T-helper 9 cell (primary cell): ENCODE results near the gene TMEM178A.

Experiments used
- DNase-seq: peaks from one replicate; pipeline ENCODE4 v3.0.0-alpha.2; 2020

Gene TMEM178A

DNA sequence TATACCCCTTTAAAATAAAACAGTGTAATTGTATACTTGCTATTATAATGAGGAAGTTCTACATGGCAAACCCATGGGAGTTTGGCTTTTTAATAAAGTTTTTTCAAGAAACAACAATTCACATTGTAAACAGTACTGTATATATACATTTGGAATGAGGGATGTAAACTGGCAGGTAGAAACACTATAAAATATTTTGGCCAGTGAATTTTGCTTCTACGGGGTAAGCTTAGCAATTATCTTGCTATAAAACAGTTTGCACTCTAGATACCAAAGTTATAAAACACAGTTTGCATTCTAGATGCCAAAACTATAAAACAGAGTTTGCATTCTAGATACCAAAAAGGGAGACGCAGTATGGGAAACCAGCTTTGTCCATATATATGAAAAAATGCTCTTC lies 96.7 kb downstream of the TMEM178A start:
- DNase-seq: no peak
